K562 (cell line): ENCODE results near the gene LENEP. TPM values are rescaled to one million over a fixed set of nuclear protein-coding genes. Genes with fewer than 3 reads are reported as not detected.

ENCODE experiments used
- ARNT ChIP-seq, 2 experiments: fragments of 450-650 bp; IDR thresholded peaks; 2 replicates each; pipeline ENCODE4 v1.6.1; 2016; ENCODE audit warnings: mild to moderate bottlenecking in 1 of 2
- CBX5 ChIP-seq: IDR thresholded peaks from 2 replicates; pipeline ENCODE4 v1.6.1; 2014; ENCODE audit warnings: low read depth, borderline replicate concordance
- E2F3 ChIP-seq: fragments of 250-450 bp; sonication (Bioruptor Pico); IDR thresholded peaks from 2 replicates; pipeline ENCODE4 v1.4.0; 2020; ENCODE audit warnings: mild to moderate bottlenecking
- ELF1 ChIP-seq: fragments of 200-800 bp; sonication (Bioruptor generic); IDR thresholded peaks from 2 replicates; pipeline ENCODE4 v1.6.1; 2016; ENCODE audit warnings: missing genetic modification characterization, missing compliant biosample characterization
- FOXK1 ChIP-seq: sonication (generic); formaldehyde crosslinking; IDR thresholded peaks from 2 replicates; pipeline ENCODE4 v1.8.0; 2022; ENCODE audit warnings: missing genetic modification reagents, mild to moderate bottlenecking, borderline replicate concordance
- HNRNPH1 ChIP-seq: fragments of 200-400 bp; formaldehyde crosslinking; optimal IDR thresholded peaks from 2 replicates; pipeline ENCODE3; 2017; ENCODE audit warnings: low read depth, mild to moderate bottlenecking, low read length, moderate library complexity
- MEF2A ChIP-seq: IDR thresholded peaks from 2 replicates; pipeline ENCODE4 v1.6.1; 2011; ENCODE audit warnings: low read depth, mild to moderate bottlenecking, low read length, moderate library complexity; ENCODE audit not compliant: control insufficient read depth
- NONO ChIP-seq, 2 experiments: fragments of 200-400 bp in 1 of 2; fragments of 450-650 bp in 1 of 2; formaldehyde crosslinking in 1 of 2; IDR thresholded peaks; 2 replicates each; pipeline ENCODE4 v1.6.1; 2017; ENCODE audit warnings: low read depth in 2 of 2, mild to moderate bottlenecking in 2 of 2, moderate library complexity in 2 of 2, low read length in 1 of 2
- OTX1 ChIP-seq: fragments of 450-650 bp; formaldehyde crosslinking; IDR thresholded peaks from 2 replicates; pipeline ENCODE4 v1.4.0; 2022; ENCODE audit warnings: mild to moderate bottlenecking
- POU5F1 ChIP-seq: fragments of 150-350 bp; IDR thresholded peaks from 2 replicates; pipeline ENCODE4 v1.6.1; 2014; ENCODE audit warnings: borderline replicate concordance, low read length, low read depth, mild to moderate bottlenecking; ENCODE audit not compliant: partially characterized antibody
- SIRT6 ChIP-seq: IDR thresholded peaks from one replicate; pipeline ENCODE4 v1.6.1; 2012; ENCODE audit warnings: low read depth, mild to moderate bottlenecking, control low read depth, inconsistent platforms, low read length, moderate library complexity
- SIX5 ChIP-seq, 2 experiments: IDR thresholded peaks; 2 replicates each; pipeline ENCODE4 v1.6.1; 2011; ENCODE audit warnings: low read length in 2 of 2, borderline replicate concordance in 1 of 2, low read depth in 1 of 2, mild to moderate bottlenecking in 1 of 2, moderate library complexity in 1 of 2; ENCODE audit not compliant: insufficient read depth in 1 of 2
- SMAD3 ChIP-seq: fragments of 450-650 bp; formaldehyde crosslinking; conservative IDR thresholded peaks from 2 replicates; pipeline ENCODE4 v1.4.0; 2020; ENCODE audit warnings: mild to moderate bottlenecking
- ZC3H11A ChIP-seq: IDR thresholded peaks from 2 replicates; pipeline ENCODE4 v1.6.1; 2012; ENCODE audit warnings: low read depth, low read length, improper control_type of control experiment
- polyA plus RNA-seq, 8 experiments: library from polyadenylated mRNA; depleted of rRNA in 4 of 8; stranded (reverse) in 5 of 8; unstranded in 3 of 8; fragments of >200 nt; fragmentation: Nextera tagmentation in 2 of 8; fragmentation: Illumina TruSeq in 1 of 8; extraction: Ambion mirVana in 2 of 8; extraction: Trizol in 1 of 8; gene quantifications; 2 replicates each; pipeline versions ENCODE4 v1.2.1 to v1.2.3, GENCODE V29; 2011 to 2014; ENCODE audit warnings: inconsistent platforms in 1 of 8, missing spikeins in 1 of 8
- total RNA-seq, 7 experiments: library from RNA; depleted of rRNA in 6 of 7; stranded (reverse); fragments of >200 nt in 6 of 7; fragmentation: Illumina TruSeq in 2 of 7; extraction: Trizol in 2 of 7; gene quantifications; 2 replicates each; pipeline versions ENCODE4 v1.2.1 to v1.2.3, GENCODE V29; 2011 to 2021; ENCODE audit warnings: low replicate concordance in 1 of 7
- TF ChIP-seq, protein P1 (sequence below): fragments of 250-450 bp; sonication (Bioruptor Pico); IDR thresholded peaks from 2 replicates; pipeline ENCODE4 v1.5.0; 2022; ENCODE audit warnings: mild to moderate bottlenecking
- TF ChIP-seq, protein P2 (sequence below): sonication (generic); formaldehyde crosslinking; IDR thresholded peaks from 2 replicates; pipeline ENCODE4 v1.4.0; 2020; ENCODE audit warnings: mild to moderate bottlenecking, missing genetic modification reagents
- TF ChIP-seq, protein P3 (sequence below), 2 experiments: fragments of 450-650 bp; conservative IDR thresholded peaks; 2 replicates each; pipeline ENCODE4 v1.6.1; 2017; ENCODE audit warnings: mild to moderate bottlenecking in 2 of 2, moderate library complexity in 2 of 2
- TF ChIP-seq, protein P4 (sequence below): sonication (generic); formaldehyde crosslinking; IDR thresholded peaks from 2 replicates; pipeline ENCODE4 v1.8.0; 2022; ENCODE audit warnings: mild to moderate bottlenecking, missing genetic modification reagents
- TF ChIP-seq, protein P5 (sequence below): fragments of 250-450 bp; sonication (Bioruptor Pico); IDR thresholded peaks from 2 replicates; pipeline ENCODE4 v1.5.1; 2021; ENCODE audit warnings: mild to moderate bottlenecking

LENEP gene
- total and polyA plus RNA-seq, 9 of the 15 experiments (the other 6 are each of a cell fraction or from before 2014, with no cell fraction given): 0.23 to 0.87 (median 0.67) TPM; not detected in 5

DNA sequence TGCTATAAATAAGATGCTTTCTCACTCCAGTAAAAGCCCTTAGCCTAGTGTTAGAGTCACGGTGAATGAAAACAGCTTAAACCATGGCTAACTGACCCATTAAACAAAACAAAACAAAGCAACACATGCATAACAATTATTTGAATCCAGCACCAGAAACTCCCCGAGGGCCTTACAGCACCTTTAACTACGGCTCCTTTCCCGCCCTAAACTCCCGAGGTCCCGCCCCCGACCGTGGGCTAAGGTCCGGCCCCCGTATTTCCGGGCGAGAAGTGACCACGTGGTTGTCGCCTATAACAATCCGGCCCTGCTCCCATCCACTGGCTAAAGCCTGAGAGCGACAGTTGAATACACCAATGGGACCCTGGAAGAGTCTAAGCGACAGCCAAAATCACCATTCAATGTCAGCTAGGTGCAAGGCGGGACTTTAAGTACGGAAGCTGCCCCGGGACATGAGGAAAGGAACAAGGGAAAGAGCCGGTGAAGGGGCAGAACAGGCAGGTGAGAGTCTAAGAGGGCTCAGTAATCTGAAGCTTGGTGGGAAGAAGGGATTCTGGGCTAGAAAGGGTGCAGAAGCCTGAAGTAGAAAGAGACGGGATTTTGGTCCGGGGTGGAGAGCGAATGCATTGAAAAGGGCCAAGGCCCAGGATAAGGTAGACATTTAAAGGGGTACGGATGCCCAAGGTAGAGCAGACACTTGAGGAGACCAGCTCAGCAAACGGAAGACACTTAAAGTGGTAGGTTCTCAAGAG is 10.3 kb upstream of the LENEP start, which contains the start of gene FLAD1 (continued):
- TF ChIP-seq, protein P1, sequence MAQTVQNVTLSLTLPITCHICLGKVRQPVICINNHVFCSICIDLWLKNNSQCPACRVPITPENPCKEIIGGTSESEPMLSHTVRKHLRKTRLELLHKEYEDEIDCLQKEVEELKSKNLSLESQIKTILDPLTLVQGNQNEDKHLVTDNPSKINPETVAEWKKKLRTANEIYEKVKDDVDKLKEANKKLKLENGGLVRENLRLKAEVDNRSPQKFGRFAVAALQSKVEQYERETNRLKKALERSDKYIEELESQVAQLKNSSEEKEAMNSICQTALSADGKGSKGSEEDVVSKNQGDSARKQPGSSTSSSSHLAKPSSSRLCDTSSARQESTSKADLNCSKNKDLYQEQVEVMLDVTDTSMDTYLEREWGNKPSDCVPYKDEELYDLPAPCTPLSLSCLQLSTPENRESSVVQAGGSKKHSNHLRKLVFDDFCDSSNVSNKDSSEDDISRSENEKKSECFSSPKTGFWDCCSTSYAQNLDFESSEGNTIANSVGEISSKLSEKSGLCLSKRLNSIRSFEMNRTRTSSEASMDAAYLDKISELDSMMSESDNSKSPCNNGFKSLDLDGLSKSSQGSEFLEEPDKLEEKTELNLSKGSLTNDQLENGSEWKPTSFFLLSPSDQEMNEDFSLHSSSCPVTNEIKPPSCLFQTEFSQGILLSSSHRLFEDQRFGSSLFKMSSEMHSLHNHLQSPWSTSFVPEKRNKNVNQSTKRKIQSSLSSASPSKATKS (CRISPR knock-in tag): no peak
- TF ChIP-seq HNRNPH1 (no peak), CBX5 (no peak), FOXK1 (CRISPR knock-in tag) (0 out of 2 replicates have a peak, but pooled peaks have one; percentile 39), SIRT6 (no peak), SMAD3 (CRISPR knock-in tag) (0 out of 2 replicates have a peak, but pooled peaks have one; percentile 28), ELF1 (tag) (peak; percentile 88), E2F3 (peak; percentile 92), POU5F1 (peak; percentile 20), ZC3H11A (no peak), OTX1 (CRISPR knock-in tag) (peak; percentile 90), NONO (IDR thresholded peaks at IDR 0.05; ENCODE audit: low read depth in 2 of 2, low read length in 1 of 2) (no peak), SIX5 (IDR thresholded peaks at IDR 0.05; ENCODE audit: borderline replicate concordance in 1 of 2, insufficient read depth in 1 of 2, low read depth in 1 of 2, low read length in 2 of 2) (no peak), MEF2A (no peak), ARNT (IDR thresholded peaks at IDR 0.05) (peak; percentile 12 to 57; a peak in 1 of 4 replicates)
- TF ChIP-seq, protein P2, sequence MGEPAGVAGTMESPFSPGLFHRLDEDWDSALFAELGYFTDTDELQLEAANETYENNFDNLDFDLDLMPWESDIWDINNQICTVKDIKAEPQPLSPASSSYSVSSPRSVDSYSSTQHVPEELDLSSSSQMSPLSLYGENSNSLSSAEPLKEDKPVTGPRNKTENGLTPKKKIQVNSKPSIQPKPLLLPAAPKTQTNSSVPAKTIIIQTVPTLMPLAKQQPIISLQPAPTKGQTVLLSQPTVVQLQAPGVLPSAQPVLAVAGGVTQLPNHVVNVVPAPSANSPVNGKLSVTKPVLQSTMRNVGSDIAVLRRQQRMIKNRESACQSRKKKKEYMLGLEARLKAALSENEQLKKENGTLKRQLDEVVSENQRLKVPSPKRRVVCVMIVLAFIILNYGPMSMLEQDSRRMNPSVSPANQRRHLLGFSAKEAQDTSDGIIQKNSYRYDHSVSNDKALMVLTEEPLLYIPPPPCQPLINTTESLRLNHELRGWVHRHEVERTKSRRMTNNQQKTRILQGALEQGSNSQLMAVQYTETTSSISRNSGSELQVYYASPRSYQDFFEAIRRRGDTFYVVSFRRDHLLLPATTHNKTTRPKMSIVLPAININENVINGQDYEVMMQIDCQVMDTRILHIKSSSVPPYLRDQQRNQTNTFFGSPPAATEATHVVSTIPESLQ: 0 out of 2 replicates have a peak, but pooled peaks have one; percentile 34
- TF ChIP-seq, protein P3, sequence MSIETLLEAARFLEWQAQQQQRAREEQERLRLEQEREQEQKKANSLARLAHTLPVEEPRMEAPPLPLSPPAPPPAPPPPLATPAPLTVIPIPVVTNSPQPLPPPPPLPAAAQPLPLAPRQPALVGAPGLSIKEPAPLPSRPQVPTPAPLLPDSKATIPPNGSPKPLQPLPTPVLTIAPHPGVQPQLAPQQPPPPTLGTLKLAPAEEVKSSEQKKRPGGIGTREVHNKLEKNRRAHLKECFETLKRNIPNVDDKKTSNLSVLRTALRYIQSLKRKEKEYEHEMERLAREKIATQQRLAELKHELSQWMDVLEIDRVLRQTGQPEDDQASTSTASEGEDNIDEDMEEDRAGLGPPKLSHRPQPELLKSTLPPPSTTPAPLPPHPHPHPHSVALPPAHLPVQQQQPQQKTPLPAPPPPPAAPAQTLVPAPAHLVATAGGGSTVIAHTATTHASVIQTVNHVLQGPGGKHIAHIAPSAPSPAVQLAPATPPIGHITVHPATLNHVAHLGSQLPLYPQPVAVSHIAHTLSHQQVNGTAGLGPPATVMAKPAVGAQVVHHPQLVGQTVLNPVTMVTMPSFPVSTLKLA (conservative IDR thresholded peaks at IDR 0.05): peak; percentile 100
- TF ChIP-seq, protein P4, sequence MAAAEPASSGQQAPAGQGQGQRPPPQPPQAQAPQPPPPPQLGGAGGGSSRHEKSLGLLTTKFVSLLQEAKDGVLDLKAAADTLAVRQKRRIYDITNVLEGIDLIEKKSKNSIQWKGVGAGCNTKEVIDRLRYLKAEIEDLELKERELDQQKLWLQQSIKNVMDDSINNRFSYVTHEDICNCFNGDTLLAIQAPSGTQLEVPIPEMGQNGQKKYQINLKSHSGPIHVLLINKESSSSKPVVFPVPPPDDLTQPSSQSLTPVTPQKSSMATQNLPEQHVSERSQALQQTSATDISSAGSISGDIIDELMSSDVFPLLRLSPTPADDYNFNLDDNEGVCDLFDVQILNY (CRISPR knock-in tag): no peak
- TF ChIP-seq, protein P5, sequence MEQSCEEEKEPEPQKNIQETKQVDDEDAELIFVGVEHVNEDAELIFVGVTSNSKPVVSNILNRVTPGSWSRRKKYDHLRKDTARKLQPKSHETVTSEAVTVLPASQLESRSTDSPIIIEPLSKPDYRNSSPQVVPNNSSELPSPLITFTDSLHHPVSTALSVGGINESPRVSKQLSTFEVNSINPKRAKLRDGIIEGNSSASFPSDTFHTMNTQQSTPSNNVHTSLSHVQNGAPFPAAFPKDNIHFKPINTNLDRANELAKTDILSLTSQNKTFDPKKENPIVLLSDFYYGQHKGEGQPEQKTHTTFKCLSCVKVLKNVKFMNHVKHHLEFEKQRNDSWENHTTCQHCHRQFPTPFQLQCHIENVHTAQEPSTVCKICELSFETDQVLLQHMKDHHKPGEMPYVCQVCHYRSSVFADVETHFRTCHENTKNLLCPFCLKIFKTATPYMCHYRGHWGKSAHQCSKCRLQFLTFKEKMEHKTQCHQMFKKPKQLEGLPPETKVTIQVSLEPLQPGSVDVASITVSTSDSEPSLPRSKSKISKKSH (CRISPR knock-in tag): no peak
